Occipital lobe (tissue), 2 donors: ENCODE measurements around the gene ADARB2. TPM values are rescaled to one million over a fixed set of nuclear protein-coding genes. Genes with fewer than 3 reads are reported as not detected.

Experiments
- DNase-seq: peaks from one replicate; lab custom pipeline; 2025; lab: John Stamatoyannopoulos, UW
- total RNA-seq: library from RNA; depleted of rRNA; stranded (reverse); fragments of >200 nt; gene quantifications from one replicate; pipeline ENCODE4 v1.2.3, GENCODE V29; 2014

Gene ADARB2
- total RNA-seq, 1 donor from 2014 or later = 4.8 TPM

DNA sequence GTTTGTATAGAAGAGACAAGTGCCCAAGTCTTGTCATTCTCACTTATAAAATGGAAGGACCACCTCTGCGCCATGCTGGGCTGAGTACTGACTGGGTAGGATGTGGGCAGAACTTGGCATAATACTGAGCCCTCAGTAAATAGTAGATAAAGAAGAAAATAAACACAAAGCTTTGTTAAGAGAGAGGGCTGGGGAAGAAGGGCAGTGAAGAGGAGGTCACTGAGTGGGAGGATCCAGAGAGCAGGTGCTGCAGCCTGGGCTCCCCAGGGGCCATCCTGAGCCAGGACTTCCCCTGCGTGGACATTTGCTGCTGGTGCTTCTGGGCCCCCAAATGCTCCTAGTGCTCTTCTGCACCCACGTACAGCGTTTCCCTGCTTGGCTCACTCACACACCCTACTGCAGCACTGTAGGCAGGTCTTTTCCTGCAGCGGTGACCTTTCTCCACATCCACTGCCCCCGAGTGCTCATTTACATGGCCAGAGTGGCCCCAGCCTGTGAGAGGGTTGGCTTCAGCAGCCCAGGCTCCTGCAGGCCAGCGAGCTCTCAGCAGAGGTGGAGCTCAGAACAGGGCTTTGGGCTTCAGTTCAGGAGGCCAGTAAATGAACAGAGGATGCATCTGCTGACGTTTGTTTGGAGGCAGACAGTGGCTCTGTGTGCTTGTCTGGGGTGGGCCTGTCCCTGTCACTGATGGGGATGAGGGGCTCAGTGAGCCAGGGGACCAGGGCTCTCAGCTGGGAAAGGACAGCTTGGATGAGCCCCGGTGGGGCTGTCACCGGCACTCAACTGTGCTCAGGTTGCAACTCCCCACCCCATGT lies 164.6 kb downstream of the ADARB2 start:
- no peak for DNase-seq

DNA sequence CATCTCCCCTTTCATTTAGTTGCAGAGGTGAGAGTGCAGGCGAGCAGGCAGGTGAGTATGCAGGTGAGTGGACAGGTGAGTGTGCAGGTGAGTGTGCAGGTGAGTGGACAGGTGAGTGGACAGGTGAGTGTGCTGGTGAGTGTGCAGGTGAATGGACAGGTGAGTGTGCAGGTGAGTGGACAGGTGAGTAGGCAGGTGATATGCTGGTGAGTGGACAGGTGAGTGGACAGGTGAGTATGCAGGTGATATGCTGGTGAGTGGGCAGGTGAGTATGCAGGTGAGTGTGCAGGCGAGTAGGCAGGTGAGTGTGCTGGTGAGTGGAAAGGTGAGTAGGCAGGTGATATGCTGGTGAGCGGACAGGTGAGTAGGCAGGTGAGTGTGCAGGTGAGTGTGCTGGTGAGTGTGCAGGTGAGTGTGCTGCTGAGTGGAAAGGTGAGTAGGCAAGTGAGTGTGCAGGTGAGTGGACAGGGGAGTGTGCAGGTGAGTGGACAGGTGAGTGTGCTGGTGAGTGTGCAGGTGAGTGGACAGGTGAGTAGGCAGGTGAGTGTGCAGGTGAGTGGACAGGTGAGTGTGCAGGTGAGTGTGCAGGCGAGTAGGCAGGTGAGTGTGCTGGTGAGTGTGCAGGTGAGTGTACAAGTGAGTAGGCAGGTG lies 165.6 kb downstream of the ADARB2 start:
- no peak for DNase-seq

DNA sequence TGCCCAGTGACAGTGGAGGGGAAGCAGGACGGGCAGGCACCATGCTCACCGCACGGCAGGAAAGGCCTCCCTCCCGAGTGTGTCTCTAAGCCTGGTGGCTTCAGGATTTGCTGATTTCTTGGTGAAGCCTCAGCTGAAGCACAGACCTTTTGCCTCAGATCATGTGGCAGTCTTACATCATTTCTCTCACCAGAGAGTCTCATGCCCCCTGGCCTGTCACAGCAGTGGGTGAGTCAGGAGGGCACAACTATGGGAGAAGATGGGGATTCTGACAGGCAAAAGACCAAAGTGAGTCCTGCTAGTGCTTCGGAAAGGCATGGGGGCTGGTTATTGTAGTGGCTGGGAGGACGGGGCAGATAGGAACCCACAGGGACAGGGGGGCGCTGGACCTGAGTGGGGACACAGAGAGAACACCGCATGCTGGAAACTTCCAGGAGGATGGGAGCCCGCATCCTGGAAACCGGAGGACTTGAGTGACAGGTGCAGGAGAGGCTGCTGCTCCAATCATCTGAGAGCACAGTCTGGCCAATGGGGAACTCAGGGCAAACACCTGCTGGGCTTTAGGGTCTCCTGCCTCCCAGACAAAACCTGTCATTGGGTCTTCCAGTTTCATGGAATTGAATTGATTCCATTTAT lies 166.8 kb downstream of the ADARB2 start:
- no peak for DNase-seq

DNA sequence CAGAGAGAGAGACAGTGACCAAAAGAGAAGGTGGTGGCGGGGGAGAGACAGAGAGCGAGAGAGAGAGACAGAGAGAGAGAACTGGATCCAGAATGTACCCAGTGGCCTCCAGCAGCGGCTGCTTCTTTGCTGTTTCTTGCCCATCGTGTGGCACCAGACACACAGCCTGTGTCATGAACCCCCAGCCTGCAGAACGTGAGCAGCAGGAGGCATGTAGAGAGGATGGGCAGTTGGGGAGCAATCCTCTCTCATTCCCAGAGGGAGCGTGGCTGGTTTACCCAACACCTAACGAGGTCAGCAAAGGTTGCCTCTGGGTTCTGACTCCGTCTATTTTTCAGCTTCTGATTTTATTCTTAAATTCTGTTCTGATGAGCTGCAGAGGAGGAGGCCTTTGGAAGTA lies 168.1 kb downstream of the ADARB2 start:
- DNase-seq = no peak

DNA sequence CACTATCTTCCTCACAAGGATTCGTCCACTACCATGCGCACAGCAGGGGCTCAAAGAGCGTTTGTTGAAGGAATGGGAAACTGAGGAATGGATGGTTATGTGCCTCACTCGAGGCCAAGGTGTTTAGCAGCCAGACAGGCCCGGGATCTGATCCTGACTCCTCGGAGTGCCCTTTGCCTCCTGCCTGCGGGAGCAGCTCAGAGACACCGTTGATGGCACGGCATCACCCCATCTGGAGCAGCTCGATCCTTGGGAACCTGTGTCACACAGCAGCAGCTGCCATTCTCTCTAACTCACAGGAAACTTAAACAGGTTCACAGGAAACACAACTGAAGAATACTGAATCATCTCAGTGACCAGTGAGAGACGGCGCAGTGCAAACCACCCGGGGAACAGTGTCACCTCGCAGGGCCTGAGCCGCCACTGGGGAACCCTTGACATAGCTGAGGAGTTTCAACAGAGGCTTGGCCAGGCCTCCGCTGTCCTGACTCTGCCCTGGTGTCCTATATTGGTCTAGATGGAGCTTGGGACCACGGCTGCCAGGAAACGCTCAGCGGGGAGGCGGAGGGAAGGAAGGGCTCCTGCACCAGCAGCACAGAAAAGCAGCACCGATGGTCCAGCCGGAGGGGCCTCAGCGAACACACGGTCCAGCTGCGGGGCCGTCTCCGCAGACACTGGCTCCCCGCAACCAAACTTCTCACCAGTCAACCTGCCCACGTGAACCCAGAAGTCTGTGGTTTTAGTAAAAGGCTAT lies 169.4 kb downstream of the ADARB2 start:
- no peak for DNase-seq

DNA sequence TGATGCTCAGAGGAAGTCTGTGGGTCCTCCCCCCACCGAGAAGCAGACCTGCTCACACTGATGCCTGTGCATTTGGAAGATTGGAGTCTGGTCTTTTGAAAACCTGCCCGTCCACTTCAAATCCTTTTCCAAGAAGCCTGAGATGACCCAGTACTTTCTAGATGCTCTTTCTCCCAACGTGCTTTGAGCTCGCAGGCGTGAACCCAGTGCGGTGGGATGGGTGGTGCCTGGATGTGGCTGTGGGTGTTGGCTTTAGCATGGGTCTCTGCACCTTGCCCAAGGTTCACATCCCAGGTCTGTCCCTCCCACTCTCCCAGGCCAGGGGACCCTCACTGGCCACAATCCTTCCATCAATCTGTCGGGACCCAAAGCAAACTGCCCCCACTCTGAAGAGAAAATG lies 170.2 kb downstream of the ADARB2 start:
- DNase-seq = no peak

DNA sequence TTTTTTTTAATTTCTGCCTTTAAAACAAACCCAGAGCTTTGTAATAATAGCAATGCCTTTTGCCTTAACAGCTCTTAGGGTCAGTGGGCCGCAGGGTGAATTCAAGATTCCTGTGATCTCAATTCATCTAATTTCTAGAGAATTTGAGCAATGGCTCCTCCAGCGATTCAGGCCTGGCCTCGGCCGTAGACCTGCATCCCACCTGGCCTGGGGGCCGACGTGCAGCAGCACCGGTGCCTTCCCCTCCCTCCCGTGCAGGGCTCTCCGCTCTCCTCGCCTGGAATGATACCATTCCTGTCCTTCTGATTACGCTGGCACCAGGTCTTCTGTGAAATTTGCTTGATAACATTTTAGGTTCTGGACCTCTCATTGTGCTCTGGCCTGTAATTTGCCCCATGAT lies 172.5 kb downstream of the ADARB2 start:
- DNase-seq = no peak

DNA sequence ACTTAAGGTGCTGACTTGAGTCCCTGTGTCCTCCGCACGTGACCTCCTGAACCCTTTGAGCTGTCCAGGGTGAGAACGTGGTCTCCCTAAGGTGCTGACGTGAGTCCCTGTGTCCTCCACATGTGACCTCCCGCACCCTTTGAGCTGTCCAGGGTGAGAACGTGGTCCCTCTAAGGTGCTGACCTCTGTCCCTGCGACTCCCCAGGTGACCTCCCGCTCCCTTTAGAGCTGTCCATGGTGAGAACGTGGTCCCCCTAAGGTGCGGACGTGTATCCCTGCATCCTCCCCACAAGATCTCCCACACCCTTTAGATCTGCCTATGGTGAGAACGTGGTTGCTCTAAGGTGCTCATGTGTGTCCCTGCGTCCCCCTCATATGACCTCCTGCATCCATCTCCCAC lies 174.3 kb downstream of the ADARB2 start:
- no peak for DNase-seq

DNA sequence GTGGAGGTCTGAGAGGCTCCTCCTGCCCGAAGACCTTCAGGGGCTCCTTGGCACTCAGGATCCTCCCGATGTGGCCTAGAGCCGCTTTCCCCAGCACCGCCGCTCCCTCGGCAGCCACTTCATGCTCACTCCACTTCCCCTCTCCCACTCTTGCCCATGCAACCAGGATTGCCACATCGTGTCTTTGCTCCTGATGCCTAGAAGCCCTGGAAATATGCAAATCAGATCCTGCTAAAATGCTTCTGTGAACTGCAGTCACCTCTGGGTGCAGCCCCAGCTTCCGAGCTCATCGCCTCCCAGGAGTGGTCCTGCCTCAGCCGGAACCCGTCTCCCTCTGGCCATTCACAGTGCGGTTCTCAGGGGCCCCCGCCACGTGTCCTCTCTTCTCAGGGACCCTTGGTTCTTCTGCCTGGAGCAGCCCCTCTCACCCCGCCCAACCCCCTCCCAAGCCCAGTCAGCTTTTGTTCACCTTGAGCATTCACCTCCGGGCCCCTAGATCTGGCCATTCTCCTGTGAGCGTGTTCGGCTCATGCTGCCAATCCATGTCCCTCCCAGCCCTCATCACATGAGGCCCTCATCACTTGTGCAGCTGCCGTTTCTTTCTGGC lies 175.5 kb downstream of the ADARB2 start:
- DNase-seq = no peak

DNA sequence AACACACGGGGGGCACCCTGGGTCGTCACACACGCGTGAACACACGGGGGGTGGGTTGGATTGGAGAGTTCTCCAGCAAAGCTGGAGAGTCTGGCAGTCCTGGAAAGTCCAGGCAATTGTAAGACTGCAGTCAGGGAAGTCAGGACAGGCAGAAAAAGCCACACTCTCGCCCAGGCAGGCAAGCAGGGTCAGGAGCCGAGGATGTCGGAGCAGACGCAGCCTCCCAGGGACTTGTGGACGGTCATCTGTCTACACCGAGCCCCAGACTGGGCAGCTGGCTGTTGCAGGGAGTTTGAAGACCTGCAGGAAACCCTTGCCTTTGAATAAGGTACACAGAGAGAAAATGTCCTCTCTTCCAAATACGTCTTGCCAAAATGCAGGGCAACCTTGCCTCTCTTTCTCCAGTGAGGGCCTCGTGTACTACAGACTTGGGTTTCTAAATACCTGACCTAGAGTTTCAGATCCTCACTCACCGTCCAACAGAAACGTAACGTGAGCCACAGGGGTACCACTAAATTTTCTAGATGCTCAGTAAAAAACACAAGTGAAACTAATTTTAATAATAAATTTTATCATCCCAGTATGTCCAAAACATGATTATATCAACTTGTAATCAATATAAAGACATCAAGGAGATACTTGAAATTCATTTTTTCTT lies 176.7 kb downstream of the ADARB2 start:
- no peak for DNase-seq

DNA sequence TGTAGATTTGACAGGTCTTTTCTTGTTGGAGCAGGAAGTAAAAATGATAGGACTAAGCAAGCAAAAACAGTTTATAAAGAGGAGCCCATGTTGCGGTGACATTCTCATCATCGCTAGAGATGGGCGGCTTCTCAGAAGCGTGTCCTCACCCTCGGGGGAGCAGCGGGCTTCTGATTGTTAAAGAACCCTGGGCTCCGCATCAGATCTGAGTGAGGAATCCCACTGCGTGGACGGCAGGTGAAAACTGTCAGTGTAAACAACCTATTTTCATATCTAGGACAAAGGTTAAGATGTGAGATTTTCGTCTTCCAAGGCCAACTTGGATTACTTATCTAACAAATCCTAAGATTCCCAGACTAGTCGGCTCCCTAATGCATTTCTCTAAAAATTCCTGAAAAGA lies 177.6 kb downstream of the ADARB2 start:
- DNase-seq = no peak

DNA sequence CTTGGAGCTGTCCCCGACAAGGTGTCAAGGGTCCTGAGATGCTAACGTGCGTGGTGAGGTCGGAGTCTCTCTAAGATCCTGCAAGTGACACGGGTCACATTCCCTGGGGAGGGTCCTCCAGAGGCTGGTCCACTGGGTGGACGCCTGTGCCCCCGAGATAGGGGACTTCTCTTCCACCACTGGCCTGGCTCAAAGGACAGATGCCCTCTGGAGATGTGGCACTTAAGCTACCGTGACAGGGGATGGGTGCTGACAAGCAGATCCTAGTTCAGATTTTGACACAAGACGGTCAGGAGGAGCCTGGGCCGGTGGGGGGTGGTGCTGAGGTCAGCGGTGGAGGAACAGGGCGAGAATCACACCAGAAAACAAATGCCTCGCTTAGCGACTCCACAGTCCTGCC lies 178.0 kb downstream of the ADARB2 start:
- no peak for DNase-seq

DNA sequence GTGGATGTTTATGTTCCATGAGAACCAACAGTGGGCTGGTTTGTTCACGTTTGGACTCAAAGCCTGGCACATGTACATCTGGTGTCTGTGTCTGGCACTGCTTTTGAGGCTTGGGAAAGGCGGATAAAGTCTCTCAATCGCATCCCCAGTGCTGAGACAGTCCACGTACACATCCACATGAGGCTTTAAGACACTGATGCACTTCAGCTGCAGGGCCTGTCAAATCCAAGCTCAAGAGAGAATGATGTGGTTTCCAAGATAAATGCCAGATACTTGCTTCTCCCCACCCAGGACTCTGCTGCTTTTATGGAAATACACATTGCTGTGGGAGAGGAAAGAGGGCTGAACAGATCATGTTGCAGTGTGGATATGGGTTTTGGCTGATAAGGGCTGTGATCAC lies 178.4 kb downstream of the ADARB2 start:
- no peak for DNase-seq

DNA sequence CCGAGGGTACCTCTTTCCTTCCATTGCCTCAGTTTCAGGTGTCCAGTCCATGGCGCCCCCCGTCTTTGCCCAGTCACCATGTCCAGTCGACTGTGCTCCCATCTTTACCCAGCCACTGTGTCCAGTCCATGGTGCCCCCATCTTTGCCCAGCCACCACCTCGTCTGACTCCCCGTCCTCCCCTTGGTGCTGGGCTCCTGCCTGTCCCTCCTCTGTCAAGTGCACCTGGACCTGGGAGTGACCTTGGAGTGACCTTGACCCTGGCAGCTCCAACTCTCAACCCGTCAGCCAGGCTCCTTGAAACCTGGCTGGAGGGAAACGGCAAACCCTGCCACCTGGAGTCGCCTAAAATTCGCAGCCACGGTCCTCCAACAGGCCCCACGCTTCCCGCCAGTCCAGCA lies 180.2 kb downstream of the ADARB2 start:
- DNase-seq = no peak

DNA sequence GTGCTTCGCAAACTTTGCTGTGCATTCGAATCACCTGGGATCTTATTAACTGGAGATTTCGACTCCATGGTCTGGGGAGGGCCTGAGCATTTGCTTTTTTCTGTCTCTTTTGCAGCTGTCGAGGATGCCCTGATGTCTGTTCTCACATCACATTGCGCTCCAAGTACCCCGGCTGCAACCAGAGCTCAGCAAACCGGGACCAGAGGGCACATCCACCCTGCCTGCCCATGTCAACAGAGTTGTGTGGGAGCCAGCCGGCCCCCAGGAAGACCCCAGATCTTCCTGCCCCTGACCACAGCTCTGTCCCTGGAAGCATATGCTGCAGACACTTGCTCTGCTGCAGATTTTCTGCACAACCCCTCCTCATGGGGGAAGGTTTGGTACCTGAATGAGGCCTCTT lies 180.8 kb downstream of the ADARB2 start:
- no peak for DNase-seq

DNA sequence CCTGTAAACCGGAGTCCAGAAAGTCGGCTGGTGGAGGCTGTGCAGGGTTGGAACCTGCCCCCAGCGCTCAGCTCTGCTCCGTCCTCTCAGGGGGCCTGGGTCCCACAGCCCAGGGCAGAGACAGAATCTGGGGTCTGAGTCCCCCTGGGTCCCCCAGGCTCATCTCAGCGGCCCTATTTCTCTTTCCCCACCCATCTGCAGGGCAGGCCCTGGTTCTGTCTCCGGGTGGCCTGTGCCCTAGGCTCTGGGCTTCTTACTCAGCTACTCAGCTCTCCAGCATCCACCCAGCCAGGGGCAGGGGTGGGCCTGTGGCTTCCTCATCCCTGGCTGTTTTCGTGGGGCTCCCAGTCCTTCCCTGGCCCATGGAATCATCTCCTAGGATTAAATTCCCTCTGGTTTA lies 183.4 kb downstream of the ADARB2 start:
- no peak for DNase-seq

DNA sequence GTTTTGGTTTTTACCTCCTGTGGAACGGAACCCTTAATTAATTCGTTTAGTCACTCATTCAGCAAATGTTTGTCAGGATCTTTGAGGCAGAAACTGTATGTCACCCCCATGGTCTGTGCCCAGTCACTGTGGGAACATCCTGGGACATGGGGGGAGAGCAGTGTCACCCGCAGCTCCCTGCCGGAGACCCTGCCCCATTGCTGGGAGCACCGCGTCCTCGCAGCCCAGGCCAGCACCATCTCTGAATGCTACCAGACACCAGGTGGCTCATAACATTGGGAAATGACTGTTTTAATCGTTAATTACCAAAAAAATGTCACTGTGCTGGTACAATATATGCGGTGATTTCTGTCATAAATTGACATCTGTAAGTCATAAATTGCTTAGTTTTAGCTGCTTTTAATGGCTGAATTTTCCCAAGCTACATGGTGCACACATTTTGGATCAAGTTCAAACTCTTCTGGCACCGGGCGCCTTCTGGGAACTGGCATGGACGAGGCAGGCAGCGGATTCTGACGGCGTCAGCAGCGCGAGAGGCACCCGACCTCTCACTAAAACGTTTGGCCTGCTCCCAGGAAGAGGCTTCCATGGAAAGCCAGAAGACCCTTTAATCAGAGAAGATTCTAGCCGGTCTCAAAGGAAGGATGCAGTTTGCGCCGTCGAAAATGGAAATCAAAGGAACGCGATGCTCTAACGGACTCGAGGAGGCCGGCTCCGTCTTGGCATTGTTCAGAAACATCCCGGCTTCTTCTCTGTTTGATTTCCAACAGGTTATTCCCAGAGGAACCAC lies 184.2 kb downstream of the ADARB2 start:
- DNase-seq = no peak

DNA sequence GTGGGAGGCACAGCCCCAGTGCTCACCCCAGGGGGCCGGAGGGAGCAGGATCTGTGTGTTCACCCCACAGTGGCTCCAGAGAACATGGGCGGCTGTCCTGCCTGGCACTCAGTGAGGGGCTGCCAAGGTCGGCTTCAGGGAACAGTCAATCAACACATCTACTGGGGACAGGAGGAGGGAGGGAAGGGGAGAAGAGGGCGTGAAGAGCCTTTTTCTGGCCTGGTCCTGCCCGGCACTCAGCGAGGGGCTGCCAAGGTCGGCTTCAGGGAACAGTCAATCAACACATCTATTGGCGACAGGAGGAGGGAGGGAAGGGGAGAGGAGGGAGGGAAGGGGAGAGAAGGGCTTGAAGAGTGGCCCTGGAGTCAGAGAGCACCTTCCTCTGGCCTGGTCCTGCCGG lies 184.9 kb downstream of the ADARB2 start:
- DNase-seq = no peak

DNA sequence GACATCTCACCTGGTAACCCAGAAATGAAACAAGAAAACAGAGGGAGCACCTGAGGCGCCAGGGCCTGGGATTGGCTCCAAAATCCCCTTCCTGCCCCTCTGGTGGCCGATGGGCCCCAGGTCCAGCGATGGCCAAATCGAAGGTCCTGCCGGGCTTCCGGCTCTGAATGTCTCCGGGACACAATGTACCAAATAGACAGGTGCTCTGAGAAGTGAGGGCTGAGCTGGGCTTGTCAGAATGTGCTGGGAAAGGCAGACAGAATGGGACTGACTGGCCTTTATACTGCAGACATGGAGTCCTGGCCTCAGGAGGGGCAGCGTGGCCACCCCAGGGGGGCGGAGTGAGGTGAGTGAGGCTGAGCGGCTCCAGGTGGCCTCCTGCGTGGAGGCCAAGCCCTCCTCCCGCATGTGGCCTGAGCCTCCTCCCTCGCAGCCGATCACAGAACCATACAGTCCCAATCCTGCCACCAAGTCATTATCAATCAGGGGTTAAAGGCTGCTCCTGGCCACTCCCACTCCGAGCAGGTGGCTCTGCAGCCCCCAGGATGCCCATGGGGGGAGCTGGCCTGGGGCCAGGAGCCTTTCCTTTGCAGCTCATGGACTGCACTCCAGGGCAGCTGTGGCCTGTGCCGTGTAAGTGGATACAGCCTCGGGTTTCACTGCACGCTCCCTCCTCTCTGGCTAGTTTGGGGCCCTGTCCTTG lies 185.5 kb downstream of the ADARB2 start:
- no peak for DNase-seq

DNA sequence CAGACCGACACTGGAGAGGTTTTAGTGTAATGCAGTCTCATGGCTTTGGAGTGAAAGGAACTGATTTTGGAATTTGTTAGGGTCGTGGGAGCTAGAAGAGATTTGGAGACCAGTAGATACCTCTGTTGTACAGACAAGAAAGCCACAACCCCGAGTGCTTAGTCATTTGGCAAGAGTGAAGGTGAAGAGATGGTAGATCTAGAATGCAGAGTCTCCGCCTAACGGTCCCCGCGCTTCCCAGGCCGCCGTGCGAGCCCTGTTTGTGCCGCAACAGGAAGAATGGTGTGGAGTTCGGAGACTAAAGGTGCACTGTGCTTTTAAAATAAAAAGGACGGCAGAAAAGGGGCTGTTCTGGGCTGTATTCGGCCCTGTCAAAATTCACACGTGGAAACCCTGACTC lies 186.7 kb downstream of the ADARB2 start:
- DNase-seq = no peak
